HEK293 (cell line): ENCODE measurements around the gene ITPKC.

Experiments used
- CTCF ChIA-PET: fragments of 350-600 bp; formaldehyde crosslinking; extraction: SDS; loops from one replicate; lab custom pipeline; 2021; ENCODE audit warnings: antibody characterized with exemption; lab: Yijun Ruan, JAX
- POLR2A ChIA-PET: fragments of 300-600 bp; formaldehyde crosslinking; extraction: SDS; loops from one replicate; lab custom pipeline; 2020; ENCODE audit warnings: antibody characterized with exemption, inconsistent platforms; lab: Yijun Ruan, JAX
- H3K27ac ChIP-seq: fragments of 200-500 bp; sonication (Bioruptor generic); 2 replicates; pipeline ENCODE4 v1.5.1; 2014; ENCODE audit warnings: low read depth, low read length, control low read depth, inconsistent platforms; ENCODE audit errors: extremely low read depth
- H3K36me3 ChIP-seq, 2 experiments: fragments of 200-500 bp in 1 of 2; sonication (Bioruptor generic) in 1 of 2; 1 replicate in 1 of 2; 2 replicates in 1 of 2; pipeline ENCODE4 v1.5.1; 2014 to 2017; ENCODE audit warnings: inconsistent platforms in 2 of 2, low read length in 2 of 2; ENCODE audit not compliant: control insufficient read depth in 2 of 2, insufficient read depth in 1 of 2
- H3K4me1 ChIP-seq: fragments of 200-500 bp; sonication (Bioruptor generic); 2 replicates; pipeline ENCODE4 v1.5.1; 2014; ENCODE audit warnings: mild to moderate bottlenecking, low read length, inconsistent platforms; ENCODE audit not compliant: control insufficient read depth, insufficient read depth
- H3K4me3 ChIP-seq: 2 replicates; pipeline ENCODE4 v1.5.1; 2011; ENCODE audit warnings: low read depth, mild to moderate bottlenecking, control low read depth, low read length, moderate library complexity
- H3K9me3 ChIP-seq: fragments of 200-500 bp; sonication (Bioruptor generic); 2 replicates; pipeline ENCODE4 v1.5.1; 2014; ENCODE audit warnings: low read depth, low read length, inconsistent platforms; ENCODE audit not compliant: control insufficient read depth, insufficient read depth
- BCL11B ChIP-seq: fragments of 450-650 bp; formaldehyde crosslinking; IDR thresholded peaks from 2 replicates; pipeline ENCODE4 v1.5.1; 2016; ENCODE audit warnings: low read depth, missing biosample characterization, missing genetic modification characterization
- EGR2 ChIP-seq: fragments of 450-650 bp; formaldehyde crosslinking; IDR thresholded peaks from 2 replicates; pipeline ENCODE4 v1.5.1; 2016; ENCODE audit warnings: low read depth, missing biosample characterization, missing genetic modification characterization
- FEZF1 ChIP-seq: fragments of 450-650 bp; formaldehyde crosslinking; IDR thresholded peaks from 2 replicates; pipeline ENCODE4 v1.5.1; 2016; ENCODE audit warnings: missing biosample characterization, missing genetic modification characterization
- GLI2 ChIP-seq: fragments of 450-650 bp; formaldehyde crosslinking; IDR thresholded peaks from 2 replicates; pipeline ENCODE4; 2017; ENCODE audit warnings: missing biosample characterization, missing genetic modification characterization, low read depth, borderline replicate concordance
- HOXC10 ChIP-seq: sonication (generic); formaldehyde crosslinking; IDR thresholded peaks from 2 replicates; pipeline ENCODE4 v1.8.1; 2023; ENCODE audit warnings: mild to moderate bottlenecking, missing genetic modification reagents
- KLF1 ChIP-seq: fragments of 450-650 bp; formaldehyde crosslinking; IDR thresholded peaks from 2 replicates; pipeline ENCODE4 v1.5.1; 2016; ENCODE audit warnings: missing biosample characterization, missing genetic modification characterization
- KLF9 ChIP-seq: fragments of 450-650 bp; formaldehyde crosslinking; IDR thresholded peaks from 2 replicates; pipeline ENCODE4 v1.5.1; 2016; ENCODE audit warnings: missing biosample characterization, missing genetic modification characterization, low read depth
- REPIN1 ChIP-seq: fragments of 450-650 bp; formaldehyde crosslinking; IDR thresholded peaks from 2 replicates; pipeline ENCODE4 v1.5.1; 2017; ENCODE audit warnings: missing biosample characterization, missing genetic modification characterization, low read depth
- ZBTB17 ChIP-seq: fragments of 450-650 bp; formaldehyde crosslinking; IDR thresholded peaks from 2 replicates; pipeline ENCODE4 v1.5.1; 2016; ENCODE audit warnings: missing biosample characterization, missing genetic modification characterization
- ZBTB48 ChIP-seq: fragments of 450-650 bp; formaldehyde crosslinking; IDR thresholded peaks from 2 replicates; pipeline ENCODE4 v1.5.1; 2016; ENCODE audit warnings: missing biosample characterization, missing genetic modification characterization
- ZFP41 ChIP-seq: fragments of 450-650 bp; formaldehyde crosslinking; IDR thresholded peaks from 2 replicates; pipeline ENCODE4 v1.5.1; 2016; ENCODE audit warnings: missing biosample characterization, missing genetic modification characterization, borderline replicate concordance
- ZIC2 ChIP-seq: fragments of 450-650 bp; formaldehyde crosslinking; IDR thresholded peaks from 2 replicates; pipeline ENCODE4 v1.5.1; 2016; ENCODE audit warnings: missing biosample characterization, missing genetic modification characterization
- ZNF121 ChIP-seq: fragments of 450-650 bp; formaldehyde crosslinking; IDR thresholded peaks from 2 replicates; pipeline ENCODE4 v1.5.1; 2016; ENCODE audit warnings: missing biosample characterization, missing genetic modification characterization
- ZNF157 ChIP-seq: fragments of 450-650 bp; formaldehyde crosslinking; IDR thresholded peaks from 2 replicates; pipeline ENCODE4 v1.5.1; 2016; ENCODE audit warnings: missing biosample characterization, missing genetic modification characterization
- ZNF184 ChIP-seq: fragments of 450-650 bp; IDR thresholded peaks from 2 replicates; pipeline ENCODE4 v1.5.1; 2018; ENCODE audit warnings: missing biosample characterization, mild to moderate bottlenecking, missing genetic modification characterization
- ZNF239 ChIP-seq: fragments of 450-650 bp; formaldehyde crosslinking; IDR thresholded peaks from 2 replicates; pipeline ENCODE4 v1.5.1; 2016; ENCODE audit warnings: missing biosample characterization, missing genetic modification characterization
- ZNF292 ChIP-seq: fragments of 450-650 bp; formaldehyde crosslinking; IDR thresholded peaks from 2 replicates; pipeline ENCODE4 v1.5.1; 2016; ENCODE audit warnings: low read depth, missing biosample characterization, missing genetic modification characterization, borderline replicate concordance
- ZNF473 ChIP-seq: fragments of 450-650 bp; formaldehyde crosslinking; IDR thresholded peaks from 2 replicates; pipeline ENCODE4 v1.5.1; 2017; ENCODE audit warnings: missing biosample characterization, missing genetic modification characterization
- ZNF510 ChIP-seq: fragments of 450-650 bp; formaldehyde crosslinking; IDR thresholded peaks from 2 replicates; pipeline ENCODE4 v1.5.1; 2018; ENCODE audit warnings: mild to moderate bottlenecking, missing genetic modification characterization, missing biosample characterization; ENCODE audit not compliant: insufficient replicate concordance
- ZNF580 ChIP-seq: fragments of 450-650 bp; formaldehyde crosslinking; IDR thresholded peaks from 2 replicates; pipeline ENCODE4 v1.5.1; 2016; ENCODE audit warnings: missing biosample characterization, missing genetic modification characterization
- ZNF645 ChIP-seq: fragments of 450-650 bp; formaldehyde crosslinking; IDR thresholded peaks from 2 replicates; pipeline ENCODE4; 2016; ENCODE audit warnings: missing biosample characterization, missing genetic modification characterization
- ZNF776 ChIP-seq: fragments of 450-650 bp; formaldehyde crosslinking; IDR thresholded peaks from 2 replicates; pipeline ENCODE4 v1.5.0; 2017; ENCODE audit warnings: missing biosample characterization, missing genetic modification characterization, borderline replicate concordance
- TF ChIP-seq, protein P1 (sequence below): fragments of 450-650 bp; formaldehyde crosslinking; IDR thresholded peaks from 2 replicates; pipeline ENCODE4 v1.5.1; 2016; ENCODE audit warnings: missing biosample characterization, missing genetic modification characterization
- TF ChIP-seq, protein P2 (sequence below): fragments of 450-650 bp; formaldehyde crosslinking; IDR thresholded peaks from 2 replicates; pipeline ENCODE4 v1.5.1; 2017; ENCODE audit warnings: missing biosample characterization, missing genetic modification characterization
- TF ChIP-seq, protein P3 (sequence below): fragments of 450-650 bp; formaldehyde crosslinking; IDR thresholded peaks from 2 replicates; pipeline ENCODE4 v1.5.1; 2016; ENCODE audit warnings: missing biosample characterization, missing genetic modification characterization

Gene ITPKC

DNA sequence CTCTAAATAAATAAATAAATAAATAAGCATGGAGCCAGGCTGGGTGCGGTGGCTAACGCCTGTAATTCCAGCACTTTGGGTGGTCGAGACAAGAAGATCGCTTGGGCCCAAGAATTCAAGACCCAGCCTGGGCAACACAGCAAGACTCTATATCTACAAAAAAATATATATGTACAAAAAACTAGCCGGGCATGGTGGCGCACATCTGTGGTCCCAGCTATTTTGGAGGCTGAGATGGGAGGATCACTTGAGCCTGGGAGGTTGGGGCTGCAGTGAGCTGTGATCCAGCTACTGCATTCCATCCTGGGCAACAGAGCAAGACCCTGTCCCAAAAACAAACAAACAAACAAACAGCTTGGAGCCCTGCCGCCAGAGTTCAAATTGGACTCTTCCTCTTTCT, 30.6 kb downstream of the ITPKC start:
- ChIA-PET CTCF (interaction anchor here (0.6 to 3.4 kb wide), 4 partner anchors 14 to 119 kb away, joined by 3 to 38 read pairs (median 4); no protein-coding TSS in a partner anchor), POLR2A (interaction anchor here (0.6 to 2.1 kb wide), 3 partner anchors 31 to 86 kb away, joined by 4 to 7 read pairs (median 6); partner anchors contain the start of genes COQ8B, ITPKC and RAB4B)
- Histone ChIP-seq H3K4me3 (no peak overlapping the region), H3K9me3 (no peaks in the 10 kb centered on the region), H3K4me1 (peaks cover 16% of the 10 kb centered on the region), H3K36me3 (peaks cover 35 to 52% of the 10 kb centered on the region in 2 experiments), H3K27ac (no peak overlapping the region)
- TF ChIP-seq ZNF580 (tag by site-specific recombination) (no peak), ZNF121 (peak; percentile 99)

DNA sequence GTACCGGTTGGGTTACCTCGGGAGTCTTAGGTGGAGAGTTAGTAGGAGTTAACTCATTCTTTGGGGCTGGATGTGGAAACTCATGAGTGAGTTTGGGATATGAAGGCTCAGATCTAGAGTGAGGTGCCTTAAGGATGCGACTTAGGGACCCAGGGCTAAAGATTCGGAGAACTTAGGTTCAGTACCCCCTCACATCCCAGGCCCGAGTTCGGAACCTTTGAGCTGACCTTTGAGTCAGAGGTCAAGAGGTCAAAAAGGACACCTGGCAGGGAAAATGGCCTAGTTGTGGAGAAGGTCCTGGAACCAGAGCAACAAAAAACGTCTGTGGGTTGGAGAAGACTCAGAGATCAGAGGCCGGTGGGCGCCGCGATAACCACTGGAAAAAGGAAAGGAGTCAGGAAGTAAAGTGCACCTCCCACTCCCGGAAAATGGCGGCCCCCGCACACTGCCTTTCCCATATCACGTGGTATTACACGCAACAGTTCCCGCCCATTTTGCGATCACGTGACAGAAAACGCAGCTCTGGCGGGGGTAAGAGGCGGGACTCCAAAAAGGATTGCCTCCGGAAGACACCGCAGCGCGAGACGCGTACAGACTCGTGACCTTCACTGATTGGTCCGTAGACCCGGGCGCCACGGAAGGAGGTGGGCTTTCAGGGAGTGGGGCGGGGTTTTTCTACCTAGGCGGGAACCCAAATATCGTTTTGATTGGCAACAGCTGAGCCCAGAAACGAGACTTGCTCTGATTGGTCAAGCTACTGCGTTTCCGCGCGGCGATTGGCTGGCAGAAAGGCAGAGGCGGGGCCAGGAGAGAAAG, 33.4 kb downstream of the ITPKC start, which contains the start of gene ACTMAP:
Gene ACTMAP, minus strand, starts transcription at position 420 of the 816 bp plus-strand sequence. CDS start 674 bp downstream, outside the sequence.
- Histone ChIP-seq H3K9me3 (no peaks in the 10 kb centered on the region), H3K4me1 (peaks cover 32% of the 10 kb centered on the region), H3K4me3 (peak within 1 kb of the TSS; percentile 64), H3K36me3 (peaks cover 25 to 66% of the 10 kb centered on the region in 2 experiments), H3K27ac (peak within 1 kb of the TSS; percentile 93)
- ChIA-PET POLR2A (interaction anchor here (0.6 to 7.3 kb wide), 53 partner anchors 9 to 689 kb away, joined by 3 to 180 read pairs (median 4); partner anchors contain the start of genes BLVRB, COQ8B, DMAC2 and EGLN2), CTCF (interaction anchor here (0.6 to 3.4 kb wide), 13 partner anchors 27 to 444 kb away, joined by 3 to 38 read pairs (median 3); no protein-coding TSS in a partner anchor)
- peak; percentile 78 for TF ChIP-seq ZNF184 (tag by site-specific recombination)
- no peak for TF ChIP-seq ZNF645 (tag by site-specific recombination)
- TF ChIP-seq ZBTB48 = peak; percentile 79; the same call in 1 of the 2 replicates
- TF ChIP-seq KLF1 (tag by site-specific recombination) = peak; percentile 78
- TF ChIP-seq HOXC10 (CRISPR knock-in tag) = no peak
- TF ChIP-seq ZNF157 (tag by site-specific recombination) = no peak
- TF ChIP-seq FEZF1 (tag by site-specific recombination) = 0 out of 2 replicates have a peak, but pooled peaks have one; percentile 40
- TF ChIP-seq ZIC2 = peak; percentile 52; the same call in 1 of the 2 replicates
- TF ChIP-seq EGR2 (tag by site-specific recombination) = peak; percentile 98
- TF ChIP-seq, protein P1, sequence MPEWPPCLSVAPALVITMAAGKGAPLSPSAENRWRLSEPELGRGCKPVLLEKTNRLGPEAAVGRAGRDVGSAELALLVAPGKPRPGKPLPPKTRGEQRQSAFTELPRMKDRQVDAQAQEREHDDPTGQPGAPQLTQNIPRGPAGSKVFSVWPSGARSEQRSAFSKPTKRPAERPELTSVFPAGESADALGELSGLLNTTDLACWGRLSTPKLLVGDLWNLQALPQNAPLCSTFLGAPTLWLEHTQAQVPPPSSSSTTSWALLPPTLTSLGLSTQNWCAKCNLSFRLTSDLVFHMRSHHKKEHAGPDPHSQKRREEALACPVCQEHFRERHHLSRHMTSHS (tag by site-specific recombination) = no peak; the same call in 1 of the 2 replicates
- peak; percentile 100 for TF ChIP-seq BCL11B (tag by site-specific recombination)
- TF ChIP-seq ZFP41 (tag by site-specific recombination) = no peak
- 0 out of 2 replicates have a peak, but pooled peaks have one; percentile 16 for TF ChIP-seq ZNF292 (tag by site-specific recombination)
- 0 out of 2 replicates have a peak, but pooled peaks have one; percentile 8 for TF ChIP-seq ZNF239 (tag by site-specific recombination)
- peak; percentile 52; the same call in 1 of the 2 replicates for TF ChIP-seq REPIN1 (tag by site-specific recombination)
- no peak for TF ChIP-seq ZNF776 (tag by site-specific recombination)
- no peak for TF ChIP-seq ZNF473 (tag by site-specific recombination)
- TF ChIP-seq, protein P2, sequence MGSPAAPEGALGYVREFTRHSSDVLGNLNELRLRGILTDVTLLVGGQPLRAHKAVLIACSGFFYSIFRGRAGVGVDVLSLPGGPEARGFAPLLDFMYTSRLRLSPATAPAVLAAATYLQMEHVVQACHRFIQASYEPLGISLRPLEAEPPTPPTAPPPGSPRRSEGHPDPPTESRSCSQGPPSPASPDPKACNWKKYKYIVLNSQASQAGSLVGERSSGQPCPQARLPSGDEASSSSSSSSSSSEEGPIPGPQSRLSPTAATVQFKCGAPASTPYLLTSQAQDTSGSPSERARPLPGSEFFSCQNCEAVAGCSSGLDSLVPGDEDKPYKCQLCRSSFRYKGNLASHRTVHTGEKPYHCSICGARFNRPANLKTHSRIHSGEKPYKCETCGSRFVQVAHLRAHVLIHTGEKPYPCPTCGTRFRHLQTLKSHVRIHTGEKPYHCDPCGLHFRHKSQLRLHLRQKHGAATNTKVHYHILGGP = no peak
- TF ChIP-seq ZBTB17 (tag by site-specific recombination) = peak; percentile 61
- TF ChIP-seq ZNF510 (tag by site-specific recombination) = no peak
- TF ChIP-seq KLF9 (tag by site-specific recombination) = peak; percentile 97
- no peak for TF ChIP-seq GLI2
- TF ChIP-seq, protein P3, sequence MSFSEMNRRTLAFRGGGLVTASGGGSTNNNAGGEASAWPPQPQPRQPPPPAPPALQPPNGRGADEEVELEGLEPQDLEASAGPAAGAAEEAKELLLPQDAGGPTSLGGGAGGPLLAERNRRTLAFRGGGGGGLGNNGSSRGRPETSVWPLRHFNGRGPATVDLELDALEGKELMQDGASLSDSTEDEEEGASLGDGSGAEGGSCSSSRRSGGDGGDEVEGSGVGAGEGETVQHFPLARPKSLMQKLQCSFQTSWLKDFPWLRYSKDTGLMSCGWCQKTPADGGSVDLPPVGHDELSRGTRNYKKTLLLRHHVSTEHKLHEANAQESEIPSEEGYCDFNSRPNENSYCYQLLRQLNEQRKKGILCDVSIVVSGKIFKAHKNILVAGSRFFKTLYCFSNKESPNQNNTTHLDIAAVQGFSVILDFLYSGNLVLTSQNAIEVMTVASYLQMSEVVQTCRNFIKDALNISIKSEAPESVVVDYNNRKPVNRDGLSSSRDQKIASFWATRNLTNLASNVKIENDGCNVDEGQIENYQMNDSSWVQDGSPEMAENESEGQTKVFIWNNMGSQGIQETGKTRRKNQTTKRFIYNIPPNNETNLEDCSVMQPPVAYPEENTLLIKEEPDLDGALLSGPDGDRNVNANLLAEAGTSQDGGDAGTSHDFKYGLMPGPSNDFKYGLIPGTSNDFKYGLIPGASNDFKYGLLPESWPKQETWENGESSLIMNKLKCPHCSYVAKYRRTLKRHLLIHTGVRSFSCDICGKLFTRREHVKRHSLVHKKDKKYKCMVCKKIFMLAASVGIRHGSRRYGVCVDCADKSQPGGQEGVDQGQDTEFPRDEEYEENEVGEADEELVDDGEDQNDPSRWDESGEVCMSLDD (tag by site-specific recombination) = peak; percentile 84; the same call in 1 of the 2 replicates
